Tibial artery (tissue), 4 donors: ENCODE measurements around the gene ZNF268.

Experiments used
- DNase-seq, 2 donors: peaks; one replicate each; pipeline ENCODE4 v3.0.0-alpha.2; 2019
- H3K27ac ChIP-seq, 2 donors: fragments of 200-600 bp; sonication (generic) in 1 of 2; 1 replicate in 1 of 2; 2 replicates in 1 of 2; pipeline ENCODE4 v1.5.1; 2018 to 2019; ENCODE audit warnings: mild to moderate bottlenecking in 1 of 2
- H3K27me3 ChIP-seq, 2 donors: fragments of 200-600 bp; sonication (generic) in 1 of 2; one replicate each; pipeline versions ENCODE4 v1.5.1 to v1.6.0; 2016 to 2019
- H3K36me3 ChIP-seq, 3 donors: fragments of 200-600 bp; sonication (generic) in 2 of 3; one replicate each; pipeline ENCODE4 v1.5.1; 2016 to 2019; ENCODE audit warnings: mild to moderate bottlenecking in 2 of 3
- H3K4me1 ChIP-seq, 4 donors: fragments of 200-600 bp; sonication (generic) in 2 of 4; 1 replicate in 3 of 4; 2 replicates in 1 of 4; pipeline ENCODE4 v1.5.1; 2016 to 2019
- H3K4me3 ChIP-seq, 2 donors: fragments of 200-600 bp; sonication (generic) in 1 of 2; 1 replicate in 1 of 2; 2 replicates in 1 of 2; pipeline ENCODE4 v1.5.1; 2018 to 2019; ENCODE audit warnings: mild to moderate bottlenecking in 2 of 2
- H3K9me3 ChIP-seq, 3 donors: fragments of 200-600 bp; sonication (generic) in 1 of 3; one replicate each; pipeline ENCODE4 v1.5.1; 2016 to 2019
- CTCF ChIP-seq, 2 experiments: fragments of 200-600 bp in 1 of 2; fragments of 450-650 bp in 1 of 2; IDR thresholded peaks; one replicate each; pipeline ENCODE4 v1.5.1; 2017 to 2019; ENCODE audit warnings: antibody characterized with exemption in 2 of 2, mild to moderate bottlenecking in 1 of 2, moderate library complexity in 1 of 2
- intact Hi-C: fragments of 100-400 bp; cut with DNase I; formaldehyde crosslinking; loops from one replicate; pipeline ENCODE4 v1.15.0; 2023; ENCODE audit warnings: low total_unique reads

Gene ZNF268

GRCh38 chr12:133264173-133264572 is 82.9 kb downstream of the ZNF268 start:
- no peak for TF ChIP-seq CTCF (IDR thresholded peaks at IDR 0.05)
- intact Hi-C loops = no loop called here
- no peak overlapping the region for H3K4me3 ChIP-seq
- H3K36me3 ChIP-seq = no peaks in the 10 kb centered on the region
- H3K27ac ChIP-seq = no peak overlapping the region
- H3K9me3 ChIP-seq = no peaks in the 10 kb centered on the region
- H3K27me3 ChIP-seq = no peaks in the 10 kb centered on the region
- DNase-seq = peak in 1 of 2 donors; percentile 69
- no peaks in the 10 kb centered on the region for H3K4me1 ChIP-seq
